ENCODE data around the gene ACBD3.

ACBD3 gene

DNA sequence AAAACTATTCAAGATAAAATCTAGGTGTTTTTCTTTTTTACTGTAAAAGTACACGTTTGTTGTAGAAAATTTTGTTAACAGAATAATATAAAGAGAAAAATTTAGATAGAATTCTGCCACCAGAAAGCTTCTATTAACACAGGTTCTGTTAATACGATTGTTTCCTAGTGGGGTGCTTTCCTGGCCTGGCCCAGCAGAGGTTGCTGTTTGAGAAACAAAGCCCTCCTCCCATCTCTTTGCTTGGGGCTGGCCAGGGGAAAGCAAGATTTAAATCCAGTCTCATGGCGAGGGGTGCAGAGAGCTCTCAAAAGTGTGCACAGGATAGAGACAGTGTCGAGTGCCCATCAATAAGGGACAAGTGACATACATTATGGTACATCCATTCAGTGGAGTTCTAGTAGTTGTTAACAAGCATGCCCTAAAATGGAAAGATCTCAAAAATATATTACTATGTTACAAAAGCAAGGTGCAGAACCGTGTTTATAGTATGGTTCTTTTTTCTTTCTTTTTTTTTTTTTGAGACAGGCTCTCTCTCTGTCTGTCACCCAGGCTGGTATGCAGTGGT lies 14.6 kb upstream of the ACBD3 start:
- DNase-seq = no peak

- DNase-seq = no peak
Measured at GRCh38 chr1:226199971-226200370, 13.4 kb upstream of the ACBD3 start.

GRCh38 chr1:226195144-226195543 lies 8.6 kb upstream of the ACBD3 start:
- no peak for DNase-seq

- DNase-seq = no peak
Measured at GRCh38 chr1:226187380-226187779, 839 bp upstream of the ACBD3 start.

DNA sequence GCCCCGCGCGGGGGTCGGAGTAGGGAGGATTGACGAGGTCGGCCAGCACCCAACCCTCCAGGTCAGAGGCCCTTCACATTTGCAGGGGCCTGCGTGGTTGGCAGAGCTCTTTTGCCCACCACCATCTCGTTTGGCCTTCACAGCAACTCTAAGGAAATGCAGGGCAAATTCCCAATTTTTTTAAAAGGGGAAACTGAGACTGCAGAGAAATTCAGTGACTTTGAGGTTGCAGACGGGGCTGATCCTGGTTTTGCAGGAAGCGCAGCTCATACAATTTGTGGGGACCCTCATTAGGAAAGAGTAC lies 430 bp upstream of the ACBD3 start:
- no peak for DNase-seq

GRCh38 chr1:226185141-226186036 lies 1.2 kb downstream of the ACBD3 start:
- peak; percentile 1 for DNase-seq

GRCh38 chr1:226181996-226182714 lies 4.4 kb downstream of the ACBD3 start:
- DNase-seq = no peak

- DNase-seq = no peak
Measured at GRCh38 chr1:226176870-226177269, 9.7 kb downstream of the ACBD3 start.

DNA sequence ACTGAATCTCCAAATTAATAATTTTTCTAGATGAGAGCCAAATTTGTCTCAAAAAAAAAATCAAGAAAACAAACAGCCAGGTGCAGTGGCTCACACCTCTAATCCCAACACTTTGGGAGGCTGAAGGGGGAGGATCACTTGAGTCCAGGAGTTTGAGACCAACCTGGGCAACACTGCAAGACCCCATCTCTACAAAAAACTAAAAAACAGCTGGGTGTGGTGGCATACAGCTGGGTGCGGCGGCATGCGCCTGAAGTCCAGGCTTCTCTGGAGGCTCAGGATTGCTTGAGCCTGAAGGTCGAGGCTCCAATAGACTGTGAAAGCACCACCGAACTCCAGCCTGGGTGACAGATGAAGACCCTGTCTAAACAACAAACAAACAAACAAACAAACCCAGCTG lies 14.0 kb downstream of the ACBD3 start:
- no peak for DNase-seq

DNA sequence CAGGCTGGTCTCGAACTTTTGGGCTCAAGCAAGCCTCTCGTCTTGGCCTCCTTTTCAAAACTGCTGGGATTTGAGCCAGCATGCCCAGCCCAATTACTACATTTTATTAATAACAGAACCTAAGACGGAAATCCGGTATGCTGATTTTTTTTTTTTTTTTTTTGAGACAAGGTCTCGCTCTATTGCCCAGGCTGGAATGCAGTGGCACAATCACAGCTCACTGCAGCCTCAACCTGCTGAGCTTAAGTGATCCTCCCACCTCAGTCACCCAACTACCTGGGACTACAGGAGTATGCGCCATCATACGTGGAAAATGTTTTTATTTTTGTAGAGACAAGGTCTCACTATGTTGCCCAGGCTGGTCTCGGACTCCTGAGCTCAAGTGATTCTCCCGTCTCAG lies 20.2 kb downstream of the ACBD3 start:
- no peak for DNase-seq

- no peak for DNase-seq
Measured at GRCh38 chr1:226164154-226164553, 22.4 kb downstream of the ACBD3 start.

- no peak for DNase-seq
Measured at GRCh38 chr1:226162898-226163297, 23.6 kb downstream of the ACBD3 start.

GRCh38 chr1:226158983-226159382 lies 27.6 kb downstream of the ACBD3 start:
- DNase-seq = no peak

- DNase-seq = no peak
Measured at GRCh38 chr1:226158457-226158856, 28.1 kb downstream of the ACBD3 start.

- no peak for DNase-seq
Measured at GRCh38 chr1:226157761-226158316, 28.7 kb downstream of the ACBD3 start.

DNA sequence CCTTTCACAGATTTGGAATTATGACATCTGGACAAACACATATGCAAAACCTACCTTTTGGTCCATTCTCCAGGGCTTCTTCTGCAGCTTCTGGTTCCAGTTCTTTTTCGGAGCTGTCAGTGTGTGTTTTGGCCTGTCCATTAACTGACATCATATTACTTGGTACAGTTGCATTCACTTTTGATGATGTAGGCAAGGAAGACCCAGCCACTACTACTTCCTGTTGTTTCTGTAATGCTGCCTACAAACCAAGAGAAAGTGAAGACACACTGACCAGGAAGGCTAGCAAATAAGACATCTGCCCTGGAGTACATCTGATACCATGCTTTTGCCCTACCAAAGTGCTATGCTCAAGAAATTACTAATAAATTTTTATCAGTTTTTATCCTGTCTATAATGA lies 31.9 kb downstream of the ACBD3 start:
- no peak for DNase-seq

DNA sequence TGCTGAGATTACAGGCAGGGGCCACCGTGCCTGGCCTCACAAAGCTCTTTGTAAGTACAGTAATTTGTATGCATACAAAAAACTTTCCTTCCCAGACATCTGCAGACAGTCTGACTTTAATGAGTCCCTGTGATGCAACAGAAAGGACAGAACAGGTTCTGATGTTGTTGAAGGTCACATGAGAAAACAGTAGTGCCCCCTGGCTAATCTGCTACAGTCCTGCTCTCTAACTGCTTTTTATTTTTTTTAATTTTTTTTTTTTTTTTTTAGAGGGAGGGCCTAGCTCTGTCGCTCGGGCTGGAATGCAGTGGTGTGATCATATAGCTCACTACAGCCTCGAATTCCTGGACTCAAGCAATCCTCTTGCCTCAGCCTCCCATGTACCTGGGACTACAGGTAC lies 36.7 kb downstream of the ACBD3 start:
- no peak for DNase-seq

GRCh38 chr1:226148121-226148648 lies 38.4 kb downstream of the ACBD3 start:
- no peak for DNase-seq

DNA sequence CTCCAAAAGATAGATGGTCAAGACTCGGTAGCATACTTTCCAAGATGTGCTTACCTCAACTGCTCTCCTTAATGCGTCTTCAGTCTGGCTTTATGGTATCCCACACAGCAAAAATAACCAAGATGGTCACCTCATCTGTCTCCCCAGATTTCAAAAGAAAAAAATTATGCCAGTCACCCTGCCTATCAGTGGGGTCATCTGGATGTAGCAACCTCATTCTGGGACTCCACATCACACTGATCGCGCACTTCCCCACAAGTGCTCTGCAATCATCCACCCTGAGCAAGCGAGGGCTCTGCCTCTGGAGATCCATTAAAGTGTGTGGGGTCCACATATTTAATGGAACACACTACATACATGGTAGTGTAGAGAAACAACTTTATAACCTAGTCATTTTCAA lies 42.5 kb downstream of the ACBD3 start:
- no peak for DNase-seq

GRCh38 chr1:226135709-226136108 lies 50.8 kb downstream of the ACBD3 start:
- DNase-seq = no peak

- no peak for DNase-seq
Measured at GRCh38 chr1:226135059-226135651, 51.4 kb downstream of the ACBD3 start.

DNA sequence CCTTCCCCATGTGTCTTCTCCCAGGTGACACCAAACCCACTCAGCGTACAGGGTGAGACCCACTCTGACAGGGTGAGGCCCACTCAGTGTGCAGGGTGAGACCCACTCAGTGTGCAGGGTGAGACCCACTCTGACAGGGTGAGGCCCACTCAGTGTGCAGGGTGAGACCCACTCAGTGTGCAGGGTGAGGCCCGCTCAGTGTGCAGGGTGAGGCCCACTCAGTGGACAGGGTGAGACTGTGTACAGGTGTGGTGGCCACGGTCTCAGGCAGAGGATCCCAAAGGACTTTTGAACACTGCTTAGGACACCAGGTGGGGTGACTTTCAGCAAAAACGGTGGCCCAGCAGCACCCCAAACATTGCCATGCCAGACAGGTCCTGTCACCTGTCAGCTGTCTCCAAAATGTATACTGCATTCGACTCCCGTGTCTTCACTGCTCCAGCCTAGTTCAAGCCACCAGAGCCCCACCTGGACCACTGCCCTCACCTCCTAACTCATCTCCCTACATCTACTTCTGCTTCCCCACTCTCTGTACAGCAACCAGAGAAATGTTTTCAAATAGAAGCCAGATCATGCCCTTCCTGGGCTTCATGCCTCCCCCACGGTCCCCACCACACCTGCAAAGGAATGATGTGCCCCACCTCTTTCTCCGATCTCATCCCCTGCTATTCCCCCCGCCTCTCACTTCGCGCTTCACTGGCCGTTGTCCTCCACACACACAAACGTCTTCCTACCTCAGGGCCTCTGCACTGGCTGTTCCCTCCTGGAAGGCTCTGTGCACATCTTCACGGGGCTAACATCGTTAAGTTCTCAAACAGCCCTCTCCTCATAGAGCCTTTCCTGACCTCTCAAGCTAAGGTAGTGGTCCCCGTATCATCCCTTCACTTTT lies 52.1 kb downstream of the ACBD3 start:
- DNase-seq = no peak

All from CD4-positive, alpha-beta T cell treated with Interleukin-10 for 1 hour (primary cell).